Left lung (tissue), 10 donors: ENCODE data around the gene ERC2. TPM values are rescaled to one million over a fixed set of nuclear protein-coding genes. Genes with fewer than 3 reads are reported as not detected.
A peak's percentile ranks its signal among the peaks of the same experiment; 100 is the strongest.

Experiments used
- ATAC-seq: fragments of 200-7000 bp; cut with Tn5 transposase; one replicate; pipeline ENCODE4 v1.9.1; 2020; ENCODE audit warnings: moderate library complexity
- DNase-seq, 4 donors: peaks; one replicate each; pipeline ENCODE4 v3.0.0-alpha.2; 2013 to 2020
- H3K27ac ChIP-seq, 2 donors: fragments of 200-600 bp; sonication (generic) in 1 of 2; one replicate each; pipeline versions ENCODE4 v1.5.0 to v1.8.0; 2020 to 2021
- H3K27me3 ChIP-seq, 2 donors: fragments of 200-600 bp; sonication (generic) in 1 of 2; one replicate each; pipeline versions ENCODE4 v1.5.0 to v1.8.0; 2020 to 2021
- H3K36me3 ChIP-seq, 2 donors: fragments of 200-600 bp; sonication (generic) in 1 of 2; one replicate each; pipeline versions ENCODE4 v1.5.0 to v1.8.0; 2020 to 2021
- H3K4me1 ChIP-seq, 2 donors: fragments of 200-600 bp; one replicate each; pipeline ENCODE4 v1.8.0; 2021
- H3K4me3 ChIP-seq, 2 donors: fragments of 200-600 bp; sonication (generic) in 1 of 2; one replicate each; pipeline versions ENCODE4 v1.5.0 to v1.8.0; 2020 to 2021; ENCODE audit warnings: mild to moderate bottlenecking in 1 of 2
- H3K9me3 ChIP-seq, 2 donors: fragments of 200-600 bp; sonication (generic) in 1 of 2; one replicate each; pipeline versions ENCODE4 v1.5.0 to v1.8.0; 2020 to 2021
- intact Hi-C, 2 donors: fragments of 100-400 bp; cut with DNase I; formaldehyde crosslinking; loops; one replicate each; pipeline versions ENCODE4 v1.11.2 to v1.14.2; 2022
- polyA plus RNA-seq, 6 donors: library from polyadenylated mRNA; unstranded; fragments of 120-200 nt; gene quantifications; one replicate each; pipeline ENCODE4 v1.2.1, GENCODE V29; 2013; ENCODE audit not compliant: insufficient read length in 6 of 6
- total RNA-seq, 2 donors: library from RNA; stranded (reverse); fragmentation: NEBNext Ultra II Directional; extraction: Animal tissue kit (Norgen Biotek cat#: 25700); gene quantifications; one replicate each; pipeline ENCODE4 v1.2.1, GENCODE V29; 2021
- TF ChIP-seq, protein P1 (sequence below), 2 donors: fragments of 200-600 bp; sonication (generic) in 1 of 2; IDR thresholded peaks; one replicate each; pipeline versions ENCODE4 v1.5.0 to v1.8.0; 2021; ENCODE audit warnings: antibody characterized with exemption in 2 of 2
- donor health status: DM: no; HTN: yes; CAD: no.
- donor health status: DM: no; HTN: no; CAD: no.

The ERC2 gene
- total and polyA plus RNA-seq, 8 donors, result 1.6 to 3.3 (median 2.1) TPM

DNA sequence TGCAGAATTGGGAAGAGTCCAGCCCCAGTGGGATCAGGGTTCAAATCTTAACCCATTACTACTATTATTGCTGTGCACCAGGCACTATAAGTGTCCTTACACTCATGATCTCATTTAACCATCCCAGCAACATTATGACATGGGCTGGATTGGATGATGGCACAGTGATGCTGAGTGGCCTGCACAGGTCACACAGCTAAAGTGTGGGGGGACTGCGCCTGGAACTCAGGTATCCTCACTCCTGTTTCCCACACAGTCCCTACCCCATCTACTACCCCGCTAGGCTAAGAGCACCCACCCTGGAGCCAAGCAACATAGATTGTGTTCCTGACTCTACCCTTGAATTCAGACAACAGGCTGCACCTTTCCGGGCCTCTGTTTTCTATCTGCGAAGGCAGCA, 997.2 kb downstream of the ERC2 start:
- intact Hi-C loops, result no loop called here
- Histone ChIP-seq H3K27me3 (no peaks in the 10 kb centered on the region), H3K4me1 (no peaks in the 10 kb centered on the region), H3K4me3 (no peak overlapping the region), H3K36me3 (peaks cover 0 to 4% of the 10 kb centered on the region in 2 donors), H3K9me3 (no peaks in the 10 kb centered on the region), H3K27ac (no peak overlapping the region)
- DNase-seq, result no peak
- ATAC-seq, result no peak
- TF ChIP-seq, protein P1, sequence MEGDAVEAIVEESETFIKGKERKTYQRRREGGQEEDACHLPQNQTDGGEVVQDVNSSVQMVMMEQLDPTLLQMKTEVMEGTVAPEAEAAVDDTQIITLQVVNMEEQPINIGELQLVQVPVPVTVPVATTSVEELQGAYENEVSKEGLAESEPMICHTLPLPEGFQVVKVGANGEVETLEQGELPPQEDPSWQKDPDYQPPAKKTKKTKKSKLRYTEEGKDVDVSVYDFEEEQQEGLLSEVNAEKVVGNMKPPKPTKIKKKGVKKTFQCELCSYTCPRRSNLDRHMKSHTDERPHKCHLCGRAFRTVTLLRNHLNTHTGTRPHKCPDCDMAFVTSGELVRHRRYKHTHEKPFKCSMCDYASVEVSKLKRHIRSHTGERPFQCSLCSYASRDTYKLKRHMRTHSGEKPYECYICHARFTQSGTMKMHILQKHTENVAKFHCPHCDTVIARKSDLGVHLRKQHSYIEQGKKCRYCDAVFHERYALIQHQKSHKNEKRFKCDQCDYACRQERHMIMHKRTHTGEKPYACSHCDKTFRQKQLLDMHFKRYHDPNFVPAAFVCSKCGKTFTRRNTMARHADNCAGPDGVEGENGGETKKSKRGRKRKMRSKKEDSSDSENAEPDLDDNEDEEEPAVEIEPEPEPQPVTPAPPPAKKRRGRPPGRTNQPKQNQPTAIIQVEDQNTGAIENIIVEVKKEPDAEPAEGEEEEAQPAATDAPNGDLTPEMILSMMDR (IDR thresholded peaks at IDR 0.05), result no peak

DNA sequence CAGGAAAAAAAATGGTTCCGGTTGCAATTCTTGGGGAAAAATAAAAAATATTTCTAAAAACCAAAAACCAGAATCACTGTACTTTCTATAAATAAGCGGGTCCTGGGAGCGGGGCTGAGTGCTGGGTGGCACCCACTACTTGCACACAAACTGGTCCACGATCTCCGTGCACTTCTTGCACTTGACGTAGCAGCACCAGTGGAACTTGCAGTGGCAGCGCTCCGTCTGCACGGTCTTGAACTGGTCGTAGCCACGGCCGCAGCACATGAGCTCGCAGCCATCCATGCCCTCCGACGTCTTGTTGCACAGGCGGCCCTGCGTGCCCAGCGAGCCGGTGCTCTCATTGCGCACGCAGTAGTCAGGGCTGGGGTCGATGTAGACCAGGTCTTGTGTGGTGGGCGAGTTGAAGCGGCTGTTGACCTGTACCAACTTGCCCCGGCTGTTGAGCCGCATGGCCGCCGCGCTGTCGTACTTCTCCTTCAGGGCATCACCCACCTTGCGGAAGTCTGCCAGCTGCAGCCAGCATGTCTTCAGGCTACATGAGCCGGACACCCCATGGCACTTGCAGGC, 998.2 kb downstream of the ERC2 start:
- Histone ChIP-seq H3K9me3 (no peaks in the 10 kb centered on the region), H3K4me1 (no peaks in the 10 kb centered on the region), H3K27me3 (no peaks in the 10 kb centered on the region), H3K4me3 (no peak overlapping the region), H3K36me3 (peaks cover 0 to 4% of the 10 kb centered on the region in 2 donors), H3K27ac (no peak overlapping the region)
- DNase-seq (peak in 1 of 4 donors; percentile 78), ATAC-seq (no peak)
- TF ChIP-seq, protein P1 (IDR thresholded peaks at IDR 0.05), result no peak
- intact Hi-C loops, result no loop called here

DNA sequence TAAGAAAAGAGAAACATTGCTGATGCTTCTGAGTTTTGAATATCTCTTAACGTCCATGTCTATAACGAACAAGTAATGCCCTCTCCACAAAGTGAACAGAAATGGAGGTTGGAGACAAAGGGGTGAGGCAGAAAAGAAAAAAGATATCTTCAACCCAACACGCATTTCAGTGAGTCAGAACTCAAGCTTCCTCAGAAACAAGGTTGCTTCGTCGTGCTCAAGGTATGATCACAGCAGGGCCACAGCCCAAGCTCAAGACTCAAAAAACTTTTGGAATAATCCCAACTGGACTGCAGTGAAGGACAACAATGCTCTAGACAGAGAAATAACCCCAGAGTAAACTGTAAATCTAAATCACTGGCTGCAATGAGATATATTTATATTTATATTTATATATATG, 1000.0 kb downstream of the ERC2 start:
- DNase-seq (no peak), ATAC-seq (no peak)
- Histone ChIP-seq H3K36me3 (peaks cover 0 to 4% of the 10 kb centered on the region in 2 donors), H3K4me3 (no peak overlapping the region), H3K9me3 (no peaks in the 10 kb centered on the region), H3K27me3 (no peaks in the 10 kb centered on the region), H3K27ac (no peak overlapping the region), H3K4me1 (no peaks in the 10 kb centered on the region)
- TF ChIP-seq, protein P1 (IDR thresholded peaks at IDR 0.05), result no peak
- intact Hi-C loops, result no loop called here

DNA sequence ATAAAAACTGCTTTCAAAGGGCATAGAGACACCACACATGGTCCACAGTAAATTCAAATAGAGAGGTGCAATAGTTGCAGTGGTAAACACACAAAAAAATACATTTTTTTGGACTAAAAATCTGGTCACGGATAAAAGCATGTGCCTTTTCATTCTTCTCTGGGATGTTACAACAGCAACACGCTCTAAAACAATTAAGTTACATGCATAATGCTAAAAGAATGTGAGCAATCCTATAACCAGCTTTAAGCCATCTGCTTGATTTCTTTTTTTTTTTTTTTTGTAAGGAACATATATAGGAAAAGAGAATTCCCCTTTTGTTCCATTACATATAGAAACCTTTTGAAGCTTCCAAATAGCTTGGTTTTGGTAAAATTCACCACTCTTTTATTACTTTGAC, 1001.2 kb downstream of the ERC2 start:
- peaks cover 0 to 4% of the 10 kb centered on the region in 2 donors for H3K36me3 ChIP-seq
- no peak overlapping the region for H3K27ac ChIP-seq
- no peak for DNase-seq
- ATAC-seq, result no peak
- no peaks in the 10 kb centered on the region for H3K4me1 ChIP-seq
- no peak overlapping the region for H3K4me3 ChIP-seq
- H3K27me3 ChIP-seq, result no peaks in the 10 kb centered on the region
- intact Hi-C loops, result no loop called here
- H3K9me3 ChIP-seq, result no peaks in the 10 kb centered on the region
- TF ChIP-seq, protein P1 (IDR thresholded peaks at IDR 0.05), result no peak

DNA sequence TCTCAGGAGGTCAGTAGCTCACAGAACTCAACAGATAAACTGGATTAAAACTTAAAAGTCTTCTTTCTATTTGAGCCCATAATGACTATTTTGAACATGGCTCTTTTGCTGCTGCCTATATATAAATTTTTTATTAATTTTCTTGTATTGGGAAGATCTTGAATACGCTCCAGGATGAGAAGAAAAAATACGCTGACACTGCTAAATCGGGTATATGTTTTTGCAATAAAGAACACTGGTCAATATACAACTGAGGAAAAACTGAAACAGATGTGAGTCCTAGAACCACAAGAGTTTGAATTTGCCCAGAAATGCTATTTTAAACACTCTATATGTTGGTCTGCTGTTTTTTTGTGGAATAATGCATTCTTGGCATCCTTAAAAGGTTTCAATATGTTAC, 1001.7 kb downstream of the ERC2 start:
- peaks cover 0 to 4% of the 10 kb centered on the region in 2 donors for H3K36me3 ChIP-seq
- DNase-seq (no peak), ATAC-seq (no peak)
- no peaks in the 10 kb centered on the region for H3K9me3 ChIP-seq
- intact Hi-C loops, result no loop called here
- H3K27me3 ChIP-seq, result no peaks in the 10 kb centered on the region
- no peaks in the 10 kb centered on the region for H3K4me1 ChIP-seq
- TF ChIP-seq, protein P1 (IDR thresholded peaks at IDR 0.05), result no peak
- H3K4me3 ChIP-seq, result no peak overlapping the region
- H3K27ac ChIP-seq, result no peak overlapping the region
